ENCODE measurements around the gene TMEM95.

DNA sequence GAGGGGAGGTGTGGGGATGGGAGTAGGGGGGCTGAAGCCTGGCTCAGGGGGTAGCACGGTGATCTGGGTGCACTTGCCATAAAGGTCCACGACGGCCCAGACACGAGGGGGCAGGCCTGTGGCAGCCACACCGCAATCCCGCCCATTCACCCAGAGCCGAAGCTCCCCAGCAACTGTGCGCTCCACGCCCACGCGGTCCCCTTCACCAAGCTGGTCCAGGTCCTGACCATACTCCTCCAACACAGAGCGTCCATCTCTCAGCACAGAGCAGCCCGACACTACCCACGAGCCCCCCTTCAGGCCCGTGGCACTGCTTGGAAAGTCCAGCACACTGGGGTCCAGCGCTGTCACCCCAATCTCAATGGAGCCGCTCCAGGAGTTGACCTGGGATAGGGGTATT lies 27.5 kb upstream of the TMEM95 start:
- TF ChIP-seq, protein P1, sequence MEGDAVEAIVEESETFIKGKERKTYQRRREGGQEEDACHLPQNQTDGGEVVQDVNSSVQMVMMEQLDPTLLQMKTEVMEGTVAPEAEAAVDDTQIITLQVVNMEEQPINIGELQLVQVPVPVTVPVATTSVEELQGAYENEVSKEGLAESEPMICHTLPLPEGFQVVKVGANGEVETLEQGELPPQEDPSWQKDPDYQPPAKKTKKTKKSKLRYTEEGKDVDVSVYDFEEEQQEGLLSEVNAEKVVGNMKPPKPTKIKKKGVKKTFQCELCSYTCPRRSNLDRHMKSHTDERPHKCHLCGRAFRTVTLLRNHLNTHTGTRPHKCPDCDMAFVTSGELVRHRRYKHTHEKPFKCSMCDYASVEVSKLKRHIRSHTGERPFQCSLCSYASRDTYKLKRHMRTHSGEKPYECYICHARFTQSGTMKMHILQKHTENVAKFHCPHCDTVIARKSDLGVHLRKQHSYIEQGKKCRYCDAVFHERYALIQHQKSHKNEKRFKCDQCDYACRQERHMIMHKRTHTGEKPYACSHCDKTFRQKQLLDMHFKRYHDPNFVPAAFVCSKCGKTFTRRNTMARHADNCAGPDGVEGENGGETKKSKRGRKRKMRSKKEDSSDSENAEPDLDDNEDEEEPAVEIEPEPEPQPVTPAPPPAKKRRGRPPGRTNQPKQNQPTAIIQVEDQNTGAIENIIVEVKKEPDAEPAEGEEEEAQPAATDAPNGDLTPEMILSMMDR (IDR thresholded peaks at IDR 0.05), result no peak
- TF ChIP-seq POLR2AphosphoS5 (IDR thresholded peaks at IDR 0.05), result no peak
